ENCODE measurements around the gene ADGRG1.

The ADGRG1 gene

GRCh38 chr16:57623251-57624043, 5.0 kb upstream of the ADGRG1 start:
- peaks cover 0 to 36% (median 8%) of the 10 kb centered on the region in 4 donors for H3K4me1 ChIP-seq
- no peaks in the 10 kb centered on the region for H3K9me3 ChIP-seq
- H3K27me3 ChIP-seq = peaks cover 0 to 35% of the 10 kb centered on the region in 2 donors
- no peak overlapping the region for H3K4me3 ChIP-seq
- no peak for DNase-seq
- no peak for TF ChIP-seq CTCF (IDR thresholded peaks at IDR 0.05)
- no peak overlapping the region for H3K27ac ChIP-seq
- H3K36me3 ChIP-seq = no peaks in the 10 kb centered on the region
- intact Hi-C loops (cut with DNase I; ENCODE audit: low total_unique reads) = no loop called here

GRCh38 chr16:57624044-57624688, 4.3 kb upstream of the ADGRG1 start:
- intact Hi-C loops (cut with DNase I; ENCODE audit: low total_unique reads) = no loop called here
- H3K9me3 ChIP-seq = no peaks in the 10 kb centered on the region
- no peak for TF ChIP-seq CTCF (IDR thresholded peaks at IDR 0.05)
- no peak for DNase-seq
- peaks cover 0 to 41% of the 10 kb centered on the region in 2 donors for H3K27me3 ChIP-seq
- H3K27ac ChIP-seq = no peak overlapping the region
- H3K4me3 ChIP-seq = no peak overlapping the region
- no peaks in the 10 kb centered on the region for H3K36me3 ChIP-seq
- H3K4me1 ChIP-seq = peaks cover 0 to 39% (median 11%) of the 10 kb centered on the region in 4 donors

GRCh38 chr16:57624806-57625500, 3.5 kb upstream of the ADGRG1 start:
- Histone ChIP-seq H3K27ac (no peak overlapping the region), H3K36me3 (no peaks in the 10 kb centered on the region), H3K4me1 (peaks cover 0 to 39% (median 11%) of the 10 kb centered on the region in 4 donors), H3K27me3 (peaks cover 0 to 49% of the 10 kb centered on the region in 2 donors), H3K4me3 (no peak overlapping the region), H3K9me3 (no peaks in the 10 kb centered on the region)
- intact Hi-C loops (cut with DNase I; ENCODE audit: low total_unique reads) = no loop called here
- no peak for DNase-seq
- TF ChIP-seq CTCF (IDR thresholded peaks at IDR 0.05) = no peak

- Histone ChIP-seq H3K9me3 (no peaks in the 10 kb centered on the region), H3K36me3 (no peaks in the 10 kb centered on the region), H3K4me3 (no peak overlapping the region), H3K27ac (no peak overlapping the region), H3K27me3 (peaks cover 0 to 54% of the 10 kb centered on the region in 2 donors), H3K4me1 (peaks cover 0 to 27% (median 11%) of the 10 kb centered on the region in 4 donors)
- intact Hi-C loops (cut with DNase I; ENCODE audit: low total_unique reads) = no loop called here
- TF ChIP-seq CTCF (IDR thresholded peaks at IDR 0.05) = no peak
- no peak for DNase-seq
Observed at GRCh38 chr16:57626420-57627170, 1.8 kb upstream of the ADGRG1 start.

GRCh38 chr16:57627184-57627871, 1.1 kb upstream of the ADGRG1 start:
- Histone ChIP-seq H3K36me3 (no peaks in the 10 kb centered on the region), H3K27ac (no peak overlapping the region), H3K9me3 (no peaks in the 10 kb centered on the region), H3K27me3 (peaks cover 0 to 61% of the 10 kb centered on the region in 2 donors), H3K4me3 (no peak overlapping the region), H3K4me1 (peaks cover 0 to 25% (median 11%) of the 10 kb centered on the region in 4 donors)
- TF ChIP-seq CTCF (IDR thresholded peaks at IDR 0.05) = no peak
- DNase-seq = no peak
- intact Hi-C loops (cut with DNase I; ENCODE audit: low total_unique reads) = no loop called here

Data from tibial artery (tissue), 4 donors.